ENCODE measurements around the gene AOX1.
"Not testable (repeated sequence)": the region's sequence is repeated elsewhere in the genome, so short reads cannot be mapped to it uniquely, and the experiment has no call there.

DNA sequence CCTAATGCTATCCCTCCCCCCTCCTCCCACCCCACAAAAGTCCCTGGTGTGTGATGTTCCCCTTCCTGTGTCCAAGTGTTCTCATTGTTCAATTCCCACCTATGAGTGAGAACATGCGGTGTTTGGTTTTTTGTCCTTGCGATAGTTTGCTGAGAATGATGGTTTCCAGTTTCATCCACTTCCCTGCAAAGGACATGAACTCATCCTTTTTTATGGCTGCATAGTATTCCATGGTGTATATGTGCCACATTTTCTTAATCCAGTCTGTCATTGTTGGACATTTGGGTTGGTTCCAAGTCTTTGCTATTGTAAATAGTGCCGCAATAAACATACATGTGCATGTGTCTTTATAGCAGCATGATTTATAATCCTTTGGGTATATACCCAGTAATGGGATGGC lies 129.2 kb downstream of the AOX1 start:
- not testable (repeated sequence) for TF ChIP-seq EZH2 (IDR thresholded peaks at IDR 0.05; ENCODE audit: borderline replicate concordance, low read depth, low read length); PHF8 (IDR thresholded peaks at IDR 0.05; ENCODE audit: borderline replicate concordance, low read length); NFRKB (IDR thresholded peaks at IDR 0.05; ENCODE audit: low read depth); POLR2A (conservative IDR thresholded peaks at IDR 0.05)
- TF ChIP-seq, protein P1, sequence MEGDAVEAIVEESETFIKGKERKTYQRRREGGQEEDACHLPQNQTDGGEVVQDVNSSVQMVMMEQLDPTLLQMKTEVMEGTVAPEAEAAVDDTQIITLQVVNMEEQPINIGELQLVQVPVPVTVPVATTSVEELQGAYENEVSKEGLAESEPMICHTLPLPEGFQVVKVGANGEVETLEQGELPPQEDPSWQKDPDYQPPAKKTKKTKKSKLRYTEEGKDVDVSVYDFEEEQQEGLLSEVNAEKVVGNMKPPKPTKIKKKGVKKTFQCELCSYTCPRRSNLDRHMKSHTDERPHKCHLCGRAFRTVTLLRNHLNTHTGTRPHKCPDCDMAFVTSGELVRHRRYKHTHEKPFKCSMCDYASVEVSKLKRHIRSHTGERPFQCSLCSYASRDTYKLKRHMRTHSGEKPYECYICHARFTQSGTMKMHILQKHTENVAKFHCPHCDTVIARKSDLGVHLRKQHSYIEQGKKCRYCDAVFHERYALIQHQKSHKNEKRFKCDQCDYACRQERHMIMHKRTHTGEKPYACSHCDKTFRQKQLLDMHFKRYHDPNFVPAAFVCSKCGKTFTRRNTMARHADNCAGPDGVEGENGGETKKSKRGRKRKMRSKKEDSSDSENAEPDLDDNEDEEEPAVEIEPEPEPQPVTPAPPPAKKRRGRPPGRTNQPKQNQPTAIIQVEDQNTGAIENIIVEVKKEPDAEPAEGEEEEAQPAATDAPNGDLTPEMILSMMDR (IDR thresholded peaks at IDR 0.05 in 2 of 3, conservative IDR thresholded peaks at IDR 0.05 in 1 of 3; ENCODE audit: insufficient read depth in 2 of 3, low read depth in 1 of 3, low read length in 3 of 3) = not testable (repeated sequence)
- TF ChIP-seq, protein P2, sequence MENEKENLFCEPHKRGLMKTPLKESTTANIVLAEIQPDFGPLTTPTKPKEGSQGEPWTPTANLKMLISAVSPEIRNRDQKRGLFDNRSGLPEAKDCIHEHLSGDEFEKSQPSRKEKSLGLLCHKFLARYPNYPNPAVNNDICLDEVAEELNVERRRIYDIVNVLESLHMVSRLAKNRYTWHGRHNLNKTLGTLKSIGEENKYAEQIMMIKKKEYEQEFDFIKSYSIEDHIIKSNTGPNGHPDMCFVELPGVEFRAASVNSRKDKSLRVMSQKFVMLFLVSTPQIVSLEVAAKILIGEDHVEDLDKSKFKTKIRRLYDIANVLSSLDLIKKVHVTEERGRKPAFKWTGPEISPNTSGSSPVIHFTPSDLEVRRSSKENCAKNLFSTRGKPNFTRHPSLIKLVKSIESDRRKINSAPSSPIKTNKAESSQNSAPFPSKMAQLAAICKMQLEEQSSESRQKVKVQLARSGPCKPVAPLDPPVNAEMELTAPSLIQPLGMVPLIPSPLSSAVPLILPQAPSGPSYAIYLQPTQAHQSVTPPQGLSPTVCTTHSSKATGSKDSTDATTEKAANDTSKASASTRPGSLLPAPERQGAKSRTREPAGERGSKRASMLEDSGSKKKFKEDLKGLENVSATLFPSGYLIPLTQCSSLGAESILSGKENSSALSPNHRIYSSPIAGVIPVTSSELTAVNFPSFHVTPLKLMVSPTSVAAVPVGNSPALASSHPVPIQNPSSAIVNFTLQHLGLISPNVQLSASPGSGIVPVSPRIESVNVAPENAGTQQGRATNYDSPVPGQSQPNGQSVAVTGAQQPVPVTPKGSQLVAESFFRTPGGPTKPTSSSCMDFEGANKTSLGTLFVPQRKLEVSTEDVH (IDR thresholded peaks at IDR 0.05; ENCODE audit: low read depth, partially characterized antibody) = not testable (repeated sequence)
- TF ChIP-seq, protein P3, sequence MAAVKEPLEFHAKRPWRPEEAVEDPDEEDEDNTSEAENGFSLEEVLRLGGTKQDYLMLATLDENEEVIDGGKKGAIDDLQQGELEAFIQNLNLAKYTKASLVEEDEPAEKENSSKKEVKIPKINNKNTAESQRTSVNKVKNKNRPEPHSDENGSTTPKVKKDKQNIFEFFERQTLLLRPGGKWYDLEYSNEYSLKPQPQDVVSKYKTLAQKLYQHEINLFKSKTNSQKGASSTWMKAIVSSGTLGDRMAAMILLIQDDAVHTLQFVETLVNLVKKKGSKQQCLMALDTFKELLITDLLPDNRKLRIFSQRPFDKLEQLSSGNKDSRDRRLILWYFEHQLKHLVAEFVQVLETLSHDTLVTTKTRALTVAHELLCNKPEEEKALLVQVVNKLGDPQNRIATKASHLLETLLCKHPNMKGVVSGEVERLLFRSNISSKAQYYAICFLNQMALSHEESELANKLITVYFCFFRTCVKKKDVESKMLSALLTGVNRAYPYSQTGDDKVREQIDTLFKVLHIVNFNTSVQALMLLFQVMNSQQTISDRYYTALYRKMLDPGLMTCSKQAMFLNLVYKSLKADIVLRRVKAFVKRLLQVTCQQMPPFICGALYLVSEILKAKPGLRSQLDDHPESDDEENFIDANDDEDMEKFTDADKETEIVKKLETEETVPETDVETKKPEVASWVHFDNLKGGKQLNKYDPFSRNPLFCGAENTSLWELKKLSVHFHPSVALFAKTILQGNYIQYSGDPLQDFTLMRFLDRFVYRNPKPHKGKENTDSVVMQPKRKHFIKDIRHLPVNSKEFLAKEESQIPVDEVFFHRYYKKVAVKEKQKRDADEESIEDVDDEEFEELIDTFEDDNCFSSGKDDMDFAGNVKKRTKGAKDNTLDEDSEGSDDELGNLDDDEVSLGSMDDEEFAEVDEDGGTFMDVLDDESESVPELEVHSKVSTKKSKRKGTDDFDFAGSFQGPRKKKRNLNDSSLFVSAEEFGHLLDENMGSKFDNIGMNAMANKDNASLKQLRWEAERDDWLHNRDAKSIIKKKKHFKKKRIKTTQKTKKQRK (IDR thresholded peaks at IDR 0.05; ENCODE audit: borderline replicate concordance, low read depth, low read length) = not testable (repeated sequence)

All from K562 (cell line).